IMR-90 (cell line): ENCODE measurements around the gene MUC5AC. TPM values are rescaled to one million over a fixed set of nuclear protein-coding genes. Genes with fewer than 3 reads are reported as not detected.

Experiments used
- ATAC-seq: fragments of 200-7000 bp; cut with Tn5 transposase; 2 replicates; pipeline ENCODE4 v1.9.1; 2020; ENCODE audit warnings: low read depth, mild to moderate bottlenecking, moderate library complexity
- BruUV-seq: library from RNA; stranded (reverse); fragments of 400-500 nt; replicated peaks from 2 replicates; lab custom pipeline; 2021; lab: Mats Ljungman, UMichigan
- CTCF ChIA-PET: fragments of 300-600 bp; formaldehyde crosslinking; extraction: SDS; loops from one replicate; lab custom pipeline; 2021; ENCODE audit warnings: antibody characterized with exemption; lab: Yijun Ruan, JAX
- POLR2A ChIA-PET: fragments of 300-600 bp; sonication (Branson Sonifier 250); formaldehyde crosslinking; loops from one replicate; lab custom pipeline; 2022; ENCODE audit warnings: antibody characterized with exemption; ENCODE audit not compliant: unreplicated experiment; lab: Charles Lee
- DNase-seq: peaks from one replicate; pipeline ENCODE4 v3.0.0; 2013
- H2AFZ ChIP-seq: replicated peaks from 2 replicates; pipeline ENCODE3; 2013; ENCODE audit warnings: low read length, mild to moderate bottlenecking; ENCODE audit not compliant: poor library complexity
- H2AK5ac ChIP-seq: 2 replicates; pipeline ENCODE4 v1.6.1; 2013; ENCODE audit warnings: low read depth, low read length, inconsistent platforms
- H2AK9ac ChIP-seq: replicated peaks from 2 replicates; pipeline ENCODE3; 2013; ENCODE audit warnings: mild to moderate bottlenecking, low read depth, low read length, moderate library complexity; ENCODE audit not compliant: poor library complexity
- H2BK120ac ChIP-seq: 2 replicates; pipeline ENCODE4 v1.6.1; 2013; ENCODE audit warnings: low read depth, low read length, inconsistent platforms
- H2BK15ac ChIP-seq: 3 replicates; pipeline ENCODE4 v1.6.1; 2013; ENCODE audit warnings: low read depth, low read length, inconsistent platforms
- H2BK20ac ChIP-seq: 2 replicates; pipeline ENCODE4 v1.6.1; 2013; ENCODE audit warnings: low read depth, mild to moderate bottlenecking, inconsistent platforms, low read length, moderate library complexity
- H2BK5ac ChIP-seq: 2 replicates; pipeline ENCODE4 v1.6.1; 2013; ENCODE audit warnings: mild to moderate bottlenecking, low read depth, low read length, inconsistent platforms; ENCODE audit not compliant: poor library complexity, severe bottlenecking
- H3K14ac ChIP-seq: replicated peaks from 2 replicates; pipeline ENCODE4 v1.6.1; 2013; ENCODE audit warnings: low read depth, low read length, inconsistent platforms
- H3K18ac ChIP-seq: 2 replicates; pipeline ENCODE4 v1.6.1; 2013; ENCODE audit warnings: low read depth, low read length, control low read depth
- H3K23ac ChIP-seq: 2 replicates; pipeline ENCODE4 v1.6.1; 2013; ENCODE audit warnings: low read depth, low read length, inconsistent platforms
- H3K27ac ChIP-seq: 2 replicates; pipeline ENCODE4 v1.5.1; 2013; ENCODE audit warnings: mild to moderate bottlenecking, control low read depth, low read length; ENCODE audit not compliant: insufficient read depth
- H3K27me3 ChIP-seq: 2 replicates; pipeline ENCODE4 v1.6.1; 2013; ENCODE audit warnings: low read length; ENCODE audit not compliant: control insufficient read depth, insufficient read depth
- H3K36me3 ChIP-seq: 2 replicates; pipeline ENCODE4 v1.6.1; 2013; ENCODE audit warnings: low read length, mixed read lengths; ENCODE audit not compliant: control insufficient read depth, insufficient read depth
- H3K4ac ChIP-seq: 2 replicates; pipeline ENCODE4 v1.6.1; 2013; ENCODE audit warnings: low read depth, low read length, inconsistent platforms
- H3K4me1 ChIP-seq: 2 replicates; pipeline ENCODE4 v1.6.1; 2013; ENCODE audit warnings: low read length, mixed read lengths; ENCODE audit not compliant: control insufficient read depth, insufficient read depth
- H3K4me2 ChIP-seq: 2 replicates; pipeline ENCODE4 v1.6.1; 2013; ENCODE audit warnings: low read depth, mild to moderate bottlenecking, control low read depth, low read length, moderate library complexity
- H3K4me3 ChIP-seq: 2 replicates; pipeline ENCODE4 v1.5.1; 2013; ENCODE audit warnings: low read depth, mild to moderate bottlenecking, control low read depth, low read length, moderate library complexity; ENCODE audit not compliant: insufficient read depth
- H3K56ac ChIP-seq: 2 replicates; pipeline ENCODE4 v1.6.1; 2013; ENCODE audit warnings: low read length, inconsistent platforms; ENCODE audit not compliant: insufficient read depth; ENCODE audit errors: extremely low read depth
- H3K79me1 ChIP-seq, 2 experiments: 2 replicates each; pipeline ENCODE4 v1.6.1; 2013; ENCODE audit warnings: low read length in 2 of 2, inconsistent platforms in 1 of 2, low read depth in 1 of 2
- H3K9ac ChIP-seq: 2 replicates; pipeline ENCODE4 v1.6.1; 2013; ENCODE audit warnings: low read depth, low read length, control low read depth
- H3K9me1 ChIP-seq: 2 replicates; pipeline ENCODE4 v1.6.1; 2013; ENCODE audit warnings: low read length, inconsistent platforms; ENCODE audit not compliant: insufficient read depth
- H3K9me3 ChIP-seq: 2 replicates; pipeline ENCODE4 v1.6.1; 2013; ENCODE audit warnings: low read length; ENCODE audit not compliant: control insufficient read depth, insufficient read depth
- H4K20me1 ChIP-seq: 2 replicates; pipeline ENCODE4 v1.6.1; 2013; ENCODE audit warnings: low read length, inconsistent platforms; ENCODE audit not compliant: insufficient read depth
- H4K5ac ChIP-seq: 2 replicates; pipeline ENCODE4 v1.6.1; 2013; ENCODE audit warnings: mild to moderate bottlenecking, low read depth, low read length, control low read depth
- H4K8ac ChIP-seq, 2 experiments: 2 replicates each; pipeline ENCODE4 v1.6.1; 2013; ENCODE audit warnings: low read depth in 2 of 2, low read length in 2 of 2, control low read depth in 1 of 2, inconsistent platforms in 1 of 2
- H4K91ac ChIP-seq: 2 replicates; pipeline ENCODE4 v1.6.1; 2013; ENCODE audit warnings: low read depth, low read length, inconsistent platforms; ENCODE audit not compliant: insufficient read depth
- BHLHE40 ChIP-seq: fragments of 150-350 bp; IDR thresholded peaks from 2 replicates; pipeline ENCODE4 v1.6.1; 2016; ENCODE audit warnings: mild to moderate bottlenecking, low read depth, low read length
- CEBPB ChIP-seq: IDR thresholded peaks from 2 replicates; pipeline ENCODE4 v1.6.1; 2012; ENCODE audit warnings: low read depth, low read length, improper control_type of control experiment
- CHD1 ChIP-seq: IDR thresholded peaks from 2 replicates; pipeline ENCODE4 v1.6.1; 2012; ENCODE audit warnings: low read depth, low read length, improper control_type of control experiment
- ELK1 ChIP-seq: fragments of 150-350 bp; IDR thresholded peaks from 2 replicates; pipeline ENCODE4 v1.6.1; 2016; ENCODE audit warnings: low read depth, mild to moderate bottlenecking, low read length, moderate library complexity, borderline replicate concordance
- FOS ChIP-seq: fragments of 150-350 bp; IDR thresholded peaks from 2 replicates; pipeline ENCODE4 v1.6.1; 2016; ENCODE audit warnings: low read depth, low read length
- MAFK ChIP-seq: IDR thresholded peaks from 2 replicates; pipeline ENCODE4 v1.6.1; 2012; ENCODE audit warnings: low read depth, low read length, improper control_type of control experiment
- MAZ ChIP-seq: IDR thresholded peaks from 2 replicates; pipeline ENCODE4 v1.6.1; 2012; ENCODE audit warnings: low read depth, mild to moderate bottlenecking, low read length, improper control_type of control experiment, moderate library complexity, borderline replicate concordance
- MXI1 ChIP-seq: IDR thresholded peaks from 2 replicates; pipeline ENCODE4 v1.6.1; 2012; ENCODE audit warnings: low read depth, mild to moderate bottlenecking, low read length, moderate library complexity, borderline replicate concordance
- NFE2L2 ChIP-seq: fragments of 150-350 bp; IDR thresholded peaks from 2 replicates; pipeline ENCODE4 v1.6.1; 2016; ENCODE audit warnings: low read depth, mild to moderate bottlenecking, low read length
- POLR2A ChIP-seq: IDR thresholded peaks from 2 replicates; pipeline ENCODE4 v1.6.1; 2012; ENCODE audit warnings: mild to moderate bottlenecking, low read depth, low read length
- RCOR1 ChIP-seq: IDR thresholded peaks from 2 replicates; pipeline ENCODE4 v1.6.1; 2012; ENCODE audit warnings: mild to moderate bottlenecking, low read length, improper control_type of control experiment; ENCODE audit not compliant: insufficient replicate concordance
- RFX5 ChIP-seq: IDR thresholded peaks from 2 replicates; pipeline ENCODE4 v1.8.0; 2012; ENCODE audit warnings: low read depth, mild to moderate bottlenecking, low read length, moderate library complexity
- SMC3 ChIP-seq: fragments of 150-350 bp; IDR thresholded peaks from 2 replicates; pipeline ENCODE4 v1.6.1; 2016; ENCODE audit warnings: low read depth, mild to moderate bottlenecking, antibody characterized with exemption, low read length, moderate library complexity
- USF2 ChIP-seq: fragments of 150-350 bp; IDR thresholded peaks from 2 replicates; pipeline ENCODE4 v1.6.1; 2017; ENCODE audit warnings: mild to moderate bottlenecking, antibody characterized with exemption, low read length, low read depth
- WGBS, 2 experiments: methylation state at CpG; one replicate each; pipeline versions ENCODE4 v1.1.5 to v1.1.7; 2013; ENCODE audit warnings: missing lambda C conversion rate in 2 of 2; ENCODE audit not compliant: insufficient read length in 1 of 2; ENCODE audit errors: extremely low coverage in 2 of 2; 5-methylcytosine and 5-hydroxymethylcytosine counted together
- dilution Hi-C: fragments of 300-500 bp; cut with HindIII; formaldehyde crosslinking; loops from one replicate; pipeline ENCODE4 v1.14.3; 2018; ENCODE audit warnings: low sequenced_read_pairs; ENCODE audit not compliant: unreplicated experiment
- in situ Hi-C: fragments of 300-500 bp; cut with MboI; formaldehyde crosslinking; loops from 3 replicates; pipeline ENCODE4 v1.14.3; 2019; ENCODE audit warnings: low sequenced_read_pairs, inconsistent platforms, mixed read lengths
- intact Hi-C: fragments of 100-400 bp; cut with micrococcal nuclease; formaldehyde crosslinking; loops from 2 replicates; pipeline ENCODE4 v1.10.0; 2022
- polyA plus RNA-seq, 3 experiments: library from polyadenylated mRNA; depleted of rRNA; stranded (reverse); fragments of >200 nt; gene quantifications; 2 replicates each; pipeline ENCODE4 v1.2.3, GENCODE V29; 2012; ENCODE audit warnings: low replicate concordance in 1 of 3
- total RNA-seq: library from RNA; depleted of rRNA; stranded (reverse); fragments of >200 nt; gene quantifications from 2 replicates; pipeline ENCODE4 v1.2.3, GENCODE V29; 2012
- TF ChIP-seq, protein P1 (sequence below): conservative IDR thresholded peaks from 2 replicates; pipeline ENCODE4 v1.5.1; 2012; ENCODE audit warnings: mild to moderate bottlenecking, low read depth, low read length, improper control_type of control experiment

Gene MUC5AC
- total and polyA plus RNA-seq, 2 of the 4 experiments (the other 2 are of a cell fraction): 0.02 TPM; not detected in 1

DNA sequence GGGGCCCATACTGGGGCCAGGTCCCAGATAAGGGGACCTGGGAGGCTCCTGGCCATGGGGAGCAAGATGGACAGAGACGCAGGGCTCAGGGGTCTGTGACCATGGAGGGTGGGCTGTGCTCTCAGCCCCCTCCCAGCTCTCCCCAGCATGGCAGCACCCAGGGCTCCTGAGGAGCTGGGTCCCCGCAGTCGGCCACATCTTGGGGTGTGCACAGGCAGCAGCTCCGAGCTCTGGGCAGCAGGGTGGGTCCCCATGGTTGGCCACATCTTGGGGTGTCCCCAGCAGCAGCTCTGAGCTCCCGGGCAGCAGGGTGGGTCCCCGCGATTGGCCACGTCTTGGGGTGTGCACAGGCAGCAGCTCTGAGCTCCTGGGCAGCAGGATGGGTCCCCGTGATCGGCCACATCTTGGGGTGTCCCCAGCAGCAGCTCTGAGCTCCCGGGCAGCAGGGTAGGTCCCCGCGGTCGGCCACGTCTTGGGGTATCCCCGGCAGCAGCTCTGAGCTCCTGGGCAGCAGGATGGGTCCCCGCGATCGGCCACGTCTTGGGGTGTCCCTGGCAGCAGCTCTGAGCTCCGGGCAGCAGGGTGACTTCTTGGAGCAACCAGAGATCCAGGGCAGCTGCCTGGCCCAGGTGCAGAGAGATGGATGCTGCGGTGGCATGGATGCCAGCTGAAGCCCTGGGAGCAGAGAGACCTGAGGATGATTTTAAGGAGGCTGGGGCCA, 46.8 kb downstream of the MUC5AC start:
- no peaks in the 10 kb centered on the region for H3K9me1 ChIP-seq
- BruUV-seq: no TSS peak
- 80% methylated on average over 12 of the region's 22 CpGs; no CpG with 5 or more reads in 1 of the 2 experiments for WGBS, 2 experiments
- H3K4ac ChIP-seq: no peak overlapping the region
- H3K9me3 ChIP-seq: peaks cover 1% of the 10 kb centered on the region; the same call in 1 of the 2 replicates
- H3K9ac ChIP-seq: no peak overlapping the region
- H3K4me2 ChIP-seq: no peak overlapping the region
- no peak overlapping the region for H3K56ac ChIP-seq
- peaks cover 19% of the 10 kb centered on the region; the same call in 1 of the 2 replicates for H3K27me3 ChIP-seq
- no peak overlapping the region for H2BK120ac ChIP-seq
- peak overlapping the region; percentile 81 for H2AK9ac ChIP-seq
- H3K27ac ChIP-seq: no peak overlapping the region
- no peak overlapping the region for H2AK5ac ChIP-seq
- no peak overlapping the region for H4K5ac ChIP-seq
- in situ Hi-C loops (loop anchor here (25.0 kb wide), 1 partner anchor 308 kb away; no protein-coding TSS in a partner anchor), dilution Hi-C loops (no loop called here), intact Hi-C loops (no loop called here)
- no peak overlapping the region for H3K4me3 ChIP-seq
- CTCF ChIA-PET: no interaction called here
- H3K18ac ChIP-seq: no peak overlapping the region
- no peak overlapping the region for H2BK20ac ChIP-seq
- no peak overlapping the region for H4K91ac ChIP-seq
- H4K20me1 ChIP-seq: no peaks in the 10 kb centered on the region; the same call in 1 of the 2 replicates
- no peaks in the 10 kb centered on the region for H3K4me1 ChIP-seq
- POLR2A ChIA-PET: no interaction called here
- H2AFZ ChIP-seq: no peak overlapping the region
- H2BK15ac ChIP-seq: no peak overlapping the region
- DNase-seq (no peak), ATAC-seq (no peak)
- no peaks in the 10 kb centered on the region for H3K36me3 ChIP-seq
- H3K23ac ChIP-seq: no peak overlapping the region
- no peak overlapping the region for H2BK5ac ChIP-seq
- H4K8ac ChIP-seq: no peak overlapping the region
- no peaks in the 10 kb centered on the region for H3K79me1 ChIP-seq
- H3K14ac ChIP-seq: no peak overlapping the region
- no peak for TF ChIP-seq USF2
- TF ChIP-seq, protein P1, sequence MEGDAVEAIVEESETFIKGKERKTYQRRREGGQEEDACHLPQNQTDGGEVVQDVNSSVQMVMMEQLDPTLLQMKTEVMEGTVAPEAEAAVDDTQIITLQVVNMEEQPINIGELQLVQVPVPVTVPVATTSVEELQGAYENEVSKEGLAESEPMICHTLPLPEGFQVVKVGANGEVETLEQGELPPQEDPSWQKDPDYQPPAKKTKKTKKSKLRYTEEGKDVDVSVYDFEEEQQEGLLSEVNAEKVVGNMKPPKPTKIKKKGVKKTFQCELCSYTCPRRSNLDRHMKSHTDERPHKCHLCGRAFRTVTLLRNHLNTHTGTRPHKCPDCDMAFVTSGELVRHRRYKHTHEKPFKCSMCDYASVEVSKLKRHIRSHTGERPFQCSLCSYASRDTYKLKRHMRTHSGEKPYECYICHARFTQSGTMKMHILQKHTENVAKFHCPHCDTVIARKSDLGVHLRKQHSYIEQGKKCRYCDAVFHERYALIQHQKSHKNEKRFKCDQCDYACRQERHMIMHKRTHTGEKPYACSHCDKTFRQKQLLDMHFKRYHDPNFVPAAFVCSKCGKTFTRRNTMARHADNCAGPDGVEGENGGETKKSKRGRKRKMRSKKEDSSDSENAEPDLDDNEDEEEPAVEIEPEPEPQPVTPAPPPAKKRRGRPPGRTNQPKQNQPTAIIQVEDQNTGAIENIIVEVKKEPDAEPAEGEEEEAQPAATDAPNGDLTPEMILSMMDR: no peak
- no peak for TF ChIP-seq MAZ
- no peak for TF ChIP-seq CHD1
- TF ChIP-seq MXI1: no peak
- no peak for TF ChIP-seq BHLHE40
- no peak for TF ChIP-seq NFE2L2
- TF ChIP-seq RFX5: no peak
- no peak for TF ChIP-seq CEBPB
- TF ChIP-seq RCOR1: no peak
- no peak for TF ChIP-seq POLR2A
- no peak for TF ChIP-seq ELK1
- no peak for TF ChIP-seq MAFK
- no peak for TF ChIP-seq FOS
- TF ChIP-seq SMC3: no peak
